Thymus (tissue), 11 donors: ENCODE results near the gene PGBD1. TPM values are rescaled to one million over a fixed set of nuclear protein-coding genes. Genes with fewer than 3 reads are reported as not detected.
A peak's percentile ranks its signal among the peaks of the same experiment; 100 is the strongest.

Experiments used
- DNase-seq, 9 donors: peaks; one replicate each; pipeline ENCODE4 v3.0.0-alpha.2; 2013; ENCODE audit warnings: low spot score in 9 of 9, low read depth in 6 of 9, missing footprints in 1 of 9
- H3K27ac ChIP-seq, 2 donors: one replicate each; pipeline ENCODE4 v1.5.1; 2013; ENCODE audit warnings: control low read depth in 1 of 2, low read depth in 1 of 2, low read length in 1 of 2, mild to moderate bottlenecking in 1 of 2, moderate library complexity in 1 of 2
- H3K27me3 ChIP-seq, 2 donors: one replicate each; pipeline ENCODE4 v1.5.1; 2013; ENCODE audit warnings: low read length in 1 of 2; ENCODE audit not compliant: control insufficient read depth in 2 of 2, insufficient read depth in 1 of 2
- H3K36me3 ChIP-seq, 2 donors: one replicate each; pipeline ENCODE4 v1.5.1; 2013; ENCODE audit warnings: low read length in 1 of 2, mild to moderate bottlenecking in 1 of 2, moderate library complexity in 1 of 2; ENCODE audit not compliant: control insufficient read depth in 2 of 2, insufficient read depth in 2 of 2
- H3K4me1 ChIP-seq, 2 donors: one replicate each; pipeline ENCODE4 v1.5.1; 2013; ENCODE audit warnings: low read length in 2 of 2; ENCODE audit not compliant: control insufficient read depth in 2 of 2, insufficient read depth in 2 of 2
- H3K4me3 ChIP-seq, 2 donors: one replicate each; pipeline ENCODE4 v1.5.1; 2013; ENCODE audit warnings: low read length in 2 of 2, control low read depth in 1 of 2, mild to moderate bottlenecking in 1 of 2
- H3K9me3 ChIP-seq, 2 donors: one replicate each; pipeline ENCODE4 v1.5.1; 2013; ENCODE audit warnings: low read length in 1 of 2, mild to moderate bottlenecking in 1 of 2; ENCODE audit not compliant: control insufficient read depth in 2 of 2, insufficient read depth in 1 of 2
- WGBS: extraction: QIAGEN DNeasy Blood & Tissue Kit; methylation state at CpG from one replicate; pipeline ENCODE4 v1.1.7; 2013; 5-methylcytosine and 5-hydroxymethylcytosine counted together
- polyA plus RNA-seq: library from polyadenylated mRNA; stranded (reverse); fragments of 200-250 nt; gene quantifications from one replicate; pipeline ENCODE4 v1.2.3, GENCODE V29; 2013
- total RNA-seq: library from RNA; stranded (reverse); fragments of 120-200 nt; gene quantifications from one replicate; pipeline ENCODE4 v1.2.4, GENCODE V29; 2013
- donor health status: healthy.

The PGBD1 gene
- total and polyA plus RNA-seq, 2 donors: 3.2 to 4.5 TPM

- H3K36me3 ChIP-seq: no peaks in the 10 kb centered on the region
- DNase-seq: no peak
- H3K27ac ChIP-seq: no peak overlapping the region
- peaks cover 0 to 2% of the 10 kb centered on the region in 2 donors for H3K4me1 ChIP-seq
- H3K27me3 ChIP-seq: no peaks in the 10 kb centered on the region
- 13% methylated on average over 5 of the region's 5 CpGs for WGBS
- peak overlapping the region; percentile 77 to 87 for H3K4me3 ChIP-seq
- H3K9me3 ChIP-seq: no peaks in the 10 kb centered on the region
These were observed 14.8 kb upstream of the PGBD1 start for GRCh38 chr6:28266563-28266961.

- Histone ChIP-seq H3K36me3 (peaks cover 4 to 5% of the 10 kb centered on the region in 2 donors), H3K4me3 (peak within 1 kb of the TSS; percentile 77 to 87), H3K9me3 (no peaks in the 10 kb centered on the region), H3K27me3 (no peaks in the 10 kb centered on the region), H3K4me1 (peaks cover 0 to 2% of the 10 kb centered on the region in 2 donors), H3K27ac (peak within 1 kb of the TSS; percentile 85 to 87)
- WGBS: under 1% methylated on average over 32 of the region's 32 CpGs
- DNase-seq: peak; percentile 75 to 97 (median 87)
These were observed 14.2 kb upstream of the PGBD1 start, which contains the start of gene ZSCAN26 for GRCh38 chr6:28266962-28267694. TSS of gene ZSCAN26 (plus strand) at chr6:28267143. CDS start at chr6:28271920, 4,777 bp downstream.

- H3K4me3 ChIP-seq: peak overlapping the region; percentile 77 to 87
- no peaks in the 10 kb centered on the region for H3K9me3 ChIP-seq
- H3K36me3 ChIP-seq: peaks cover 9 to 10% of the 10 kb centered on the region in 2 donors
- H3K27me3 ChIP-seq: no peaks in the 10 kb centered on the region
- 5% methylated on average over 1 of the region's 1 CpG for WGBS
- DNase-seq: no peak
- no peak overlapping the region for H3K27ac ChIP-seq
- H3K4me1 ChIP-seq: peaks cover 0 to 2% of the 10 kb centered on the region in 2 donors
These were observed 13.7 kb upstream of the PGBD1 start for GRCh38 chr6:28267695-28268059.

GRCh38 chr6:28269492-28269891, 11.9 kb upstream of the PGBD1 start:
- Histone ChIP-seq H3K36me3 (peaks cover 13 to 17% of the 10 kb centered on the region in 2 donors), H3K27ac (no peak overlapping the region), H3K27me3 (no peaks in the 10 kb centered on the region), H3K9me3 (no peaks in the 10 kb centered on the region), H3K4me3 (no peak overlapping the region), H3K4me1 (peaks cover 0 to 2% of the 10 kb centered on the region in 2 donors)
- no peak for DNase-seq

GRCh38 chr6:28274888-28275287, 6.5 kb upstream of the PGBD1 start:
- Histone ChIP-seq H3K27ac (no peak overlapping the region), H3K9me3 (no peaks in the 10 kb centered on the region), H3K36me3 (peaks cover 21 to 40% of the 10 kb centered on the region in 2 donors), H3K27me3 (no peaks in the 10 kb centered on the region), H3K4me3 (no peak overlapping the region), H3K4me1 (no peaks in the 10 kb centered on the region)
- no peak for DNase-seq

- Histone ChIP-seq H3K27me3 (peaks cover 0 to 4% of the 10 kb centered on the region in 2 donors), H3K36me3 (peaks cover 12 to 29% of the 10 kb centered on the region in 2 donors), H3K4me1 (peaks cover 5 to 6% of the 10 kb centered on the region in 2 donors), H3K27ac (no peak overlapping the region), H3K9me3 (peaks cover 0 to 2% of the 10 kb centered on the region in 2 donors), H3K4me3 (no peak overlapping the region)
- 97% methylated on average over 3 of the region's 3 CpGs for WGBS
- DNase-seq: no peak
These were observed 3.6 kb upstream of the PGBD1 start for GRCh38 chr6:28277746-28278145.

- H3K36me3 ChIP-seq: peaks cover 8 to 15% of the 10 kb centered on the region in 2 donors
- no peak for DNase-seq
- peaks cover 0 to 2% of the 10 kb centered on the region in 2 donors for H3K9me3 ChIP-seq
- H3K27me3 ChIP-seq: peaks cover 0 to 4% of the 10 kb centered on the region in 2 donors
- no peak overlapping the region for H3K27ac ChIP-seq
- 52% methylated on average over 3 of the region's 3 CpGs for WGBS
- peaks cover 5 to 6% of the 10 kb centered on the region in 2 donors for H3K4me1 ChIP-seq
- H3K4me3 ChIP-seq: peak overlapping the region; percentile 61 to 85
These were observed 631 bp upstream of the PGBD1 start for GRCh38 chr6:28280595-28281287.

- Histone ChIP-seq H3K4me3 (no peak overlapping the region), H3K4me1 (peaks cover 5 to 6% of the 10 kb centered on the region in 2 donors), H3K27ac (no peak overlapping the region), H3K36me3 (peaks cover 4 to 6% of the 10 kb centered on the region in 2 donors), H3K27me3 (peaks cover 0 to 4% of the 10 kb centered on the region in 2 donors), H3K9me3 (peaks cover 0 to 2% of the 10 kb centered on the region in 2 donors)
- no peak for DNase-seq
- over 99% methylated on average over 2 of the region's 2 CpGs for WGBS
These were observed 1.6 kb downstream of the PGBD1 start for GRCh38 chr6:28282926-28283325.

GRCh38 chr6:28291573-28291972, 10.2 kb downstream of the PGBD1 start:
- H3K36me3 ChIP-seq: peaks cover 7 to 10% of the 10 kb centered on the region in 2 donors
- H3K4me1 ChIP-seq: no peaks in the 10 kb centered on the region
- DNase-seq: no peak
- H3K4me3 ChIP-seq: no peak overlapping the region
- no peaks in the 10 kb centered on the region for H3K9me3 ChIP-seq
- no peaks in the 10 kb centered on the region for H3K27me3 ChIP-seq
- no peak overlapping the region for H3K27ac ChIP-seq
